ENCODE results near the gene CENPQ. TPM values are rescaled to one million over a fixed set of nuclear protein-coding genes. Genes with fewer than 3 reads are reported as not detected.
"Not testable (repeated sequence)": the region's sequence is repeated elsewhere in the genome, so short reads cannot be mapped to it uniquely, and the experiment has no call there.

Gene CENPQ
- total RNA-seq, 1 experiment from 2014 or later: 12.5 TPM

- not testable (repeated sequence) for DNase-seq, H3K9me3 ChIP-seq, H3K4me3 ChIP-seq
Observed at GRCh38 chr6:49483380-49483779, 20.2 kb downstream of the CENPQ start.

DNA sequence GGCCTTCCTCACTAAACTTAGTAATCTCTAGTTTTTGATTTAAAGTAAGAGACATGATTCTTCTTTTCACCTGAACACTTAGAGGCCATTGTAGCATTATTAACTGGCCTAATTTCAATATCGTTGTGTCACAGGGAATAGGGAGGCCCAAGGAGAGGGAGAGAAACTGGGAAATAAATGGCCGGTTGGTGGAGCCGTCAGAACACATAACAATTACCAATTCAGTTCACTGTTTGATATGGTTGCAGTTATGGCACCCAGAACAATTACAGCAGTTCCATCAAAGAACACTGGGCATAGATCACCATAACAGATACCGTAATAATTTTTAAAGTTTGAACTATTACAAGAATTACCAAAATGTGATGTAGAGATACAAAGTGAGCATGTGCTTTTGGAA, 27.5 kb downstream of the CENPQ start:
- DNase-seq: no peak
- Histone ChIP-seq H3K9me3 (no peaks in the 10 kb centered on the region), H3K27me3 (no peaks in the 10 kb centered on the region), H3K4me3 (no peak overlapping the region), H3K36me3 (peaks cover 47% of the 10 kb centered on the region)

More at GRCh38 chr6:49483380-49483779, 20.2 kb downstream of the CENPQ start:
- not testable (repeated sequence) for H3K27me3 ChIP-seq
- peaks cover 16% of the 10 kb centered on the region for H3K36me3 ChIP-seq

DNA sequence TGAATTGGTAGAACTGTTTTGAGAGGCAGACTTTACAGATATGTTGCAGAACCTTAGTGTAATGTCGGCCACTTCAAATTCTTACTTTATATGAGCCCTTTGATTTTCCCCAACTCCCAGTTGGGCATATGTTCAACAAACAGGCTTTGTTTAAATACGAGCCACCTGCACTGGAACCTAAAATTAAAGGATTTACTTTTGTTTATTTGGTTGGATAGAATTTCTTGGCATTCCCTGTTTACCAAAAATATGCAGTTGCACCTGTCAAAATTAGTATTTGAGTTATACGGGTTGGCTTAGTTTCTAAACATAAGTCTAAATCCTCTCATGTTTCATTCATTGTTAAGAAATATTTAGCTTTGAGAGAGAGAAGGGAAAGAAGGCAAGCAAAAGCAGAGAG, 34.1 kb downstream of the CENPQ start:
- H3K9me3 ChIP-seq: no peaks in the 10 kb centered on the region
- H3K36me3 ChIP-seq: peaks cover 24% of the 10 kb centered on the region
- H3K4me3 ChIP-seq: no peak overlapping the region
- no peak for DNase-seq
- H3K27me3 ChIP-seq: no peaks in the 10 kb centered on the region

GRCh38 chr6:49499126-49499525, 36.0 kb downstream of the CENPQ start:
- DNase-seq: no peak
- no peaks in the 10 kb centered on the region for H3K9me3 ChIP-seq
- peaks cover 15% of the 10 kb centered on the region for H3K36me3 ChIP-seq
- H3K27me3 ChIP-seq: no peaks in the 10 kb centered on the region
- no peak overlapping the region for H3K4me3 ChIP-seq

DNA sequence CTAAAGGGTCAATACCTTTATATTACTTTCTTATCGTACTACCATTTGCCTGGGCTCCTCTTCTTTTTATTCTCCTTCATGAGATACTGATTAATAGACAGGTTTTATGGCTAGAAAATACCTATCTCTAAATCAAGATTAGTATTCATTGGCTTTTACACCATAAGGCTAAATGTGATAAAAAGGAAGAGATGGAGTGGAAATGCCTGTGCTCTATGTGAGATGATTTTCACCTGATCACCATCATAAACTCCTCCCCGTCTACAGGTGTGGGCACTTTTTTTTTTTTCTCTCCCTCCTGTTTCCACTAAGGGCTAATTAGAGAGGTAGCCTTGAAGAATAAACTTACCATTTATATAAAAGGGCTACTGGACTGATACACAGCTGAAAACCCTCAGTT, 36.5 kb downstream of the CENPQ start, which contains the start of gene GLYATL3:
Gene GLYATL3 (plus strand): TSS at position 301 of the 400 bp plus-strand sequence. CDS start 12,068 bp downstream, outside the sequence.
- no peak within 1 kb of the TSS for H3K4me3 ChIP-seq
- H3K27me3 ChIP-seq: no peaks in the 10 kb centered on the region
- H3K36me3 ChIP-seq: peaks cover 12% of the 10 kb centered on the region; the same call in 1 of the 2 replicates
- H3K9me3 ChIP-seq: no peaks in the 10 kb centered on the region
- DNase-seq: no peak

DNA sequence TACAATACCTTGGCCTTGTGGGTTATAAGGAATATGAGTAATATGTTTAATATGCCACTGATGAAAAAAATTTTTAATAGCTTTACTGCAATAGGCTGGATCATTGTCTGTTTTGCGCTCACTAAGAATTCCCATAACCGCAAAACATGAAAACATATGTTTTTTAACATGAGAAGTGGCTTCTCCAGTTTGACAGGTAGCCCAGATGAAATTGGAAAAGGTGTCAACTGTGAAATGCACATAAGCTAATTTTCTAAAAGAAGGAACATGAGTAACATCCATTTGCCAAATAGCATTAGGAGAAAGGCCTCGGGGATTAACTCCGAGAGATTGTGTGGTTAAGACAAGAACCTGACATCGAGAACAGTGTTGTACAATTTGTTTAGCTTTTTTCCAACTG, 41.5 kb downstream of the CENPQ start:
- Histone ChIP-seq H3K9me3 (peaks cover 2% of the 10 kb centered on the region; the same call in 1 of the 2 replicates), H3K36me3 (peaks cover 3% of the 10 kb centered on the region), H3K4me3 (no peak overlapping the region), H3K27me3 (no peaks in the 10 kb centered on the region)
- DNase-seq: no peak

GRCh38 chr6:49506569-49507111, 43.5 kb downstream of the CENPQ start:
- Histone ChIP-seq H3K27me3 (no peaks in the 10 kb centered on the region), H3K36me3 (peaks cover 3% of the 10 kb centered on the region), H3K4me3 (no peak overlapping the region), H3K9me3 (peaks cover 2% of the 10 kb centered on the region; the same call in 1 of the 2 replicates)
- DNase-seq: no peak

- no peaks in the 10 kb centered on the region for H3K27me3 ChIP-seq
- peaks cover 2% of the 10 kb centered on the region; the same call in 1 of the 2 replicates for H3K9me3 ChIP-seq
- no peak for DNase-seq
- no peak overlapping the region for H3K4me3 ChIP-seq
- H3K36me3 ChIP-seq: no peaks in the 10 kb centered on the region; the same call in 1 of the 2 replicates
Observed at GRCh38 chr6:49509342-49509741, 46.2 kb downstream of the CENPQ start.

DNA sequence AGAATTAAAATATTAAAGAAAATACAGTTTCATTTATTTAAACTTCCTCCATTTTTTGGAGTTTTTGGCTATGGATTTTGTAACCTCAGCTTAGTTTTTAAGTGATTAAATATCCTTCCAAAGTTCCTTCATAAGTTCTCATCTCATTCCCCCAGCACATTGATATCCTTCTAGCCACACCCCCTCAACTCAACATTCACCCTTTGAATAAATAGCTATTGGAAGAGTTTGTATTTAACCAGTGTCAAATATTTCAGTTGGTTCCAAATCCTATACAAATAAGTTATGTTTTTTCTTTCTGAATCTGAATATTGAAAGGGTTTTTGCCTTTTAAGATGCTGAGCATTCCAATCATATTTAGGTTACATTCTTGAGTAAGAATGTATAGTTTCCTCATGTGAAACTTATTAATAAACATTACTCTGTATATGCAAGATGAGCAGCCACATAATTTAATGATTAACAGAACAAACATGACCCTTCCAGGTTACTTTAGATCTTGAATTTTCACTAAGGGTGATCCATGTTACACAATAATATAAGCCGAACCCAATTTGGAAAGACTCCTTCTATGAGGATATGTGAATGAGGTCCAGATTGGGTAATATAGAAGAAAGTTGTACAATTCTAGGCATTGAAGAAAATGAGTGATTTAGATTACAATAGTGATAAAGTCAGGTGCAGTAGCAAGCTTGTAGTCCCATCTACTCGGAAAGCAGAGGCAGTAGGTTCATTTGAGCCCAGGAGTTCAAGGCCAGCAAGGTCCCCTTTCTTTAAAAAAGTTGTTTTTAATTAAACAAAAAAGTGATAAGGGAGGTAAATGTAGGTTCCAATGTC, 50.2 kb downstream of the CENPQ start:
- Histone ChIP-seq H3K36me3 (0 out of 2 replicates have a peak, but pooled peaks cover 3% of the 10 kb centered on the region), H3K27me3 (no peaks in the 10 kb centered on the region), H3K4me3 (no peak overlapping the region), H3K9me3 (no peaks in the 10 kb centered on the region)
- no peak for DNase-seq

- H3K27me3 ChIP-seq: no peaks in the 10 kb centered on the region
- no peak overlapping the region for H3K4me3 ChIP-seq
- H3K36me3 ChIP-seq: 0 out of 2 replicates have a peak, but pooled peaks cover 3% of the 10 kb centered on the region
- DNase-seq: no peak
- H3K9me3 ChIP-seq: no peaks in the 10 kb centered on the region
Observed at GRCh38 chr6:49514571-49515484, 51.7 kb downstream of the CENPQ start.

GRCh38 chr6:49515485-49516146, 52.4 kb downstream of the CENPQ start:
- Histone ChIP-seq H3K27me3 (no peaks in the 10 kb centered on the region), H3K9me3 (no peaks in the 10 kb centered on the region), H3K4me3 (no peak overlapping the region), H3K36me3 (0 out of 2 replicates have a peak, but pooled peaks cover 3% of the 10 kb centered on the region)
- DNase-seq: no peak

GRCh38 chr6:49516147-49516505, 53.0 kb downstream of the CENPQ start:
- 0 out of 2 replicates have a peak, but pooled peaks cover 3% of the 10 kb centered on the region for H3K36me3 ChIP-seq
- H3K27me3 ChIP-seq: no peaks in the 10 kb centered on the region
- no peak overlapping the region for H3K4me3 ChIP-seq
- H3K9me3 ChIP-seq: no peaks in the 10 kb centered on the region
- no peak for DNase-seq

DNA sequence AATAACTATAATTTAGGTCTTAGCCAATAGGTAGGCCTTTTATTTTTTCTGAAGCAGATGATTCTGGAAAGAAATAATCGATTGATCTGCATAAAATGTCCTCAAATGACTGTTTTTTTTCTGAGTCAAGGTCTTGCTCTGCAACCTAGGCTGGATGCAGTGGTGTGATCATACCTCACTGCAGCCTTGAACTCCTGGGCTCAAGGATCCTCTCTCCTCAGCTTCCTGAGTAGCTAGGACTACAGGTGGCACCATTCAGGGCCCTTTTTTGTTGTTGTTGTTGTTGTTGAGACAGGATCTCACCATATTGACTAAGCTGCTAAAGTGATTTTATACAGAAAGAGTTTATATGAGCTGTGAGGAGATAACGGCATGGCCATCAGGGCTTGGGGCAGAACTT, 54.7 kb downstream of the CENPQ start:
- Histone ChIP-seq H3K36me3 (0 out of 2 replicates have a peak, but pooled peaks cover 3% of the 10 kb centered on the region), H3K4me3 (no peak overlapping the region), H3K27me3 (no peaks in the 10 kb centered on the region), H3K9me3 (no peaks in the 10 kb centered on the region)
- no peak for DNase-seq

DNA sequence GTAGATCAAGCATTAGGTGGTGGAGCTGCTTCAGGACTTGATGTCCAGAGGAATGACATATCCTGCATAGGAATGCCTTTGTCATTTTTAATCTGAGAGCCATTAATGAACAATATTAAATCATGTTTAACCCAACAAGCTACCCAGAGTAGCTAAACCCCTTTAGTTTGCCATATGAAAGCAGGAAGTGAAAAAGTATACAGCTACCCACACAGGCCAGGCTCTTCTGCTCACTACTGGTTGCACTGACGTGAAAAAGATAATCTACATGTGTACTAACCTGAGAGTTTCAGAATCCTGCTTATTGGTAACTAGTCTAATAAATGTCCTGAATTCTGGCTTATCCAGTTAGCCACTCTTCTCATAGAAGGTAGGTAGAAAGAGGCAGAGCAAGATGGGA, 56.5 kb downstream of the CENPQ start:
- H3K9me3 ChIP-seq: no peaks in the 10 kb centered on the region
- H3K4me3 ChIP-seq: no peak overlapping the region
- H3K27me3 ChIP-seq: no peaks in the 10 kb centered on the region
- no peak for DNase-seq
- H3K36me3 ChIP-seq: 0 out of 2 replicates have a peak, but pooled peaks cover 3% of the 10 kb centered on the region

- Histone ChIP-seq H3K27me3 (no peaks in the 10 kb centered on the region), H3K4me3 (no peak overlapping the region), H3K9me3 (no peaks in the 10 kb centered on the region), H3K36me3 (no peaks in the 10 kb centered on the region)
- DNase-seq: no peak
Observed at GRCh38 chr6:49522710-49523593, 59.8 kb downstream of the CENPQ start.
